GM12874 (cell line): Measurements from ENCODE around the gene NAGK.
A peak's percentile ranks its signal among the peaks of the same experiment; 100 is the strongest.

Experiments used
- CTCF ChIP-seq: IDR thresholded peaks from 2 replicates; pipeline ENCODE4 v1.5.1; 2011; ENCODE audit warnings: low read depth, mild to moderate bottlenecking, control low read depth, low read length, moderate library complexity; ENCODE audit not compliant: insufficient read depth

Gene NAGK

GRCh38 chr2:71078624-71079023, 10.2 kb downstream of the NAGK start:
- TF ChIP-seq CTCF = no peak

DNA sequence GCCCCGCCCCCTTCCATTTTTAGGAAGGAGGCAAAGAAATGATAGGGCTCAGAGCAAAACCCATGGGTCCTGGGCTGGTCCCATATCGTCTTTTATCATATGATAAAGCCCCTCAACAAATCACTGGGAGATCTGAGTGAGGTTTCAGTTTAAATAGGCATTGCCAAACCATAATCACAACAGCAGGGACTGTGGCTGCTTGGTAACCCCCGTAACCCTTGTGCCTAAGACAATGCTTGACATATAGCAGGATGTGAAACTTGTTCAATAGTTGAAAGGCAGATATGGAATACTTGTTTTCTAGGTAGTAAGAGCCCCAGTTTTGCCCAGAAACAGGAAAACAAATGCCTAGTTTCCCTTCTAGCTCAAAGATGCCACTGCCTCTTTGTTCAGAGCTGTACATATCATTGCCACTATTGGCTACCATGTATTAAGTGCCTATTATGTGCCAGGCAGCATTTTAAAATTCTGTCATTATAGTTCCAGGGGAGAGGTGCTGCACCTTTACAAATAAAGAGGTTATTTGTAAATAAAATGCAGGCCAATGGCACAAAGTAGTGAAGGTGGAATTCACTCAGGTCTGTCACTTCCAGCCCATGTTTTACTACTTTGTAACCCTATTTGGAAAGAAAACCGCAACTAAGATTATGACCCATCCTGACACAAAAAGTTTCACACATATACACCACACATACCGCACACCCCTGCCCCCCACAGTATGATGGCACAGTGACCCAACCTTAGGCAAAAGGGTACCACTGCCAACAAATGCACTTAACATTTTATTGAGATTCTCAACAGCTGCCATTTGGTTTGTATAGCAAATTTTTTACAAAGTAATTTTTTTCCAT, 14.2 kb downstream of the NAGK start:
- no peak for TF ChIP-seq CTCF

DNA sequence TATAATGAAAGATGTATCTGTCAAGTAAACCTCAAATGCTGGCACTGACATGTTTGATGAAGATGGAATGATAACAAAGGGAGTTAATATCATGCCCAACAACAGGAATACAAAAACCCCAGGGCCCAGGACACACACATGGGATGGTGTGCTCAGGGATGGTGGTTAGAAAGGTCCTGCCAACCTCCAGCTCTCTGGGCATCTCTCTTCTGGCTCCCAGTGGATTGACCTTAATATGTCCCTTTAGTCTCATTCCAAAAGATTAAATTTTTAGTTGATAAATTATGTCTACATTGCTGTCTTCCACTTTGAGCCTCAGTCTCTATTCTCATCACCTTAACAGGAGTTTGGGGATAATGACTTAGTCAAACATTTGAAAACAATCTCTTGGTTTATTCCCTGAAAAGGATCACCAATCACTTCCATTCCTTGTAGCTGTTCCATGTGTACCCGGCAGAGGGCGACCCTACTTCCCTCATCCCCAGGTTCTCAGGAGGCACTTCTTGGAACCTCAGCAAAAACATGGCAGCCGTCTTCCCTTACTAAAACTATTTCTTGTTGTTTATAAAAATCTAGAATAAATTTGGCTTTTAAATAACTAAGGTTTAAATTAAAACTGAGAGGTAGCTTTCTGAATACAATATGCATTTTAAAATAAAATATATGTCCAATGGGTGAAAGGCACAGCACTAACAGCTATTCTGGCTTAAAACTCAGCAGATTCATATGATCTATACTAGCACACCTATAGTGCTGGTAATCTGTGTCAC, 31.9 kb downstream of the NAGK start:
- peak; percentile 65 for TF ChIP-seq CTCF

DNA sequence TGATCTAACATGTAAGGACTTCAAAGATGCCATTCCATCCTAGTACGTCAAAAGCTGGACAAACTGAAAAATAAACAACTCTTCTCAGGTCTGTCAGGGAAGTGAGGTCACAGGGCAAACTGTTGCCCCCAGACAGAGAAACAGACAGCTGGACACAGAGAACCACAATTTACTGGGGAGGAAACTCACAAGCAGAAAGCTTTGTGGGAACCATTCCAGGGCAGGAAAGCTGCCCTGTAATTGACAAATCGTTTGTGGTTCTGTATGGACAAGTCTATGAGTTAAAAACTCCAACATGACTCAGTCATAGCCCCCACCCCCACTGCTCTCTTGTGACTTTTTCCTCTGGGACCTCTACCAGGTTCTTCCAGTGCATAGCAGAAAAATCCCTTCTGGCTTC, 33.2 kb downstream of the NAGK start:
- TF ChIP-seq CTCF = no peak

GRCh38 chr2:71102981-71103681, 34.7 kb downstream of the NAGK start:
- no peak for TF ChIP-seq CTCF

GRCh38 chr2:71103809-71104208, 35.4 kb downstream of the NAGK start:
- TF ChIP-seq CTCF = no peak

GRCh38 chr2:71108091-71108490, 39.6 kb downstream of the NAGK start:
- TF ChIP-seq CTCF = no peak
